Transverse colon (tissue), 4 donors: ENCODE data around the gene ANAPC2. TPM values are rescaled to one million over a fixed set of nuclear protein-coding genes. Genes with fewer than 3 reads are reported as not detected.

Experiments used
- DNase-seq: peaks from one replicate; pipeline ENCODE4 v3.0.0-alpha.2; 2019
- H3K27ac ChIP-seq, 4 donors: fragments of 200-600 bp; sonication (generic); 2 replicates each; pipeline ENCODE4 v1.5.1; 2016 to 2018; ENCODE audit warnings: inconsistent platforms in 4 of 4
- H3K27me3 ChIP-seq: fragments of 200-600 bp; sonication (generic); 2 replicates; pipeline ENCODE4 v1.5.1; 2017; ENCODE audit warnings: inconsistent platforms
- H3K36me3 ChIP-seq, 4 donors: fragments of 200-600 bp; sonication (generic); 2 replicates each; pipeline ENCODE4 v1.5.1; 2017 to 2019; ENCODE audit warnings: inconsistent platforms in 4 of 4
- H3K4me1 ChIP-seq, 4 donors: fragments of 200-600 bp; sonication (generic); 2 replicates each; pipeline ENCODE4 v1.5.1; 2017 to 2020; ENCODE audit warnings: inconsistent platforms in 4 of 4
- H3K4me3 ChIP-seq, 4 donors: fragments of 200-600 bp; sonication (generic); 1 replicate in 1 of 4; 2 replicates in 3 of 4; pipeline versions ENCODE4 v1.5.1 to v1.6.1; 2017 to 2019; ENCODE audit warnings: inconsistent platforms in 4 of 4
- H3K9me3 ChIP-seq, 2 donors: fragments of 200-600 bp; sonication (generic); 2 replicates each; pipeline ENCODE4 v1.5.1; 2017 to 2019; ENCODE audit warnings: inconsistent platforms in 2 of 2
- EP300 ChIP-seq: sonication (generic); formaldehyde crosslinking; IDR thresholded peaks from one replicate; pipeline ENCODE4 v1.6.1; 2017; ENCODE audit warnings: antibody characterized with exemption, low read depth
- POLR2A ChIP-seq: fragments of 450-650 bp; IDR thresholded peaks from one replicate; pipeline ENCODE4 v1.6.1; 2016; ENCODE audit warnings: antibody characterized with exemption, mild to moderate bottlenecking, moderate library complexity
- POLR2AphosphoS5 ChIP-seq, 3 donors: sonication (generic); formaldehyde crosslinking; IDR thresholded peaks; one replicate each; pipeline ENCODE4 v1.6.1; 2016; ENCODE audit warnings: antibody characterized with exemption in 3 of 3
- WGBS, 2 donors: methylation state at CpG; one replicate each; pipeline ENCODE4 v1.1.5; 2018; ENCODE audit warnings: low coverage in 1 of 2; 5-methylcytosine and 5-hydroxymethylcytosine counted together
- in situ Hi-C, 4 donors: fragments of 200-750 bp; cut with MboI; loops; one replicate each; pipeline versions ENCODE4 v1.15.0 to v1.15.1; 2017; ENCODE audit warnings: low sequenced_read_pairs in 3 of 4, low pct_ligation_motif_present in 1 of 4, low pct_unique_long_range_greater_than_20kb in 1 of 4
- intact Hi-C: fragments of 100-400 bp; cut with DNase I; formaldehyde crosslinking; loops from one replicate; pipeline ENCODE4 v1.15.1; 2023; ENCODE audit warnings: low total_unique reads
- total RNA-seq, 4 donors: library from RNA; depleted of rRNA; stranded (reverse); fragments of >200 nt; gene quantifications; one replicate each; pipeline ENCODE4 v1.1.0, GENCODE V29; 2016
- TF ChIP-seq, protein P1 (sequence below), 5 experiments: fragments of 200-600 bp in 3 of 5; fragments of 450-650 bp in 2 of 5; sonication (generic) in 3 of 5; IDR thresholded peaks; 1 replicate in 2 of 5; 2 replicates in 3 of 5; pipeline ENCODE4 v1.5.1; 2016 to 2017; ENCODE audit warnings: antibody characterized with exemption in 5 of 5, inconsistent platforms in 3 of 5, mild to moderate bottlenecking in 2 of 5, moderate library complexity in 1 of 5

ANAPC2 gene
- total RNA-seq, 4 donors from 2014 or later = 37.0 to 176 (median 70.3) TPM

DNA sequence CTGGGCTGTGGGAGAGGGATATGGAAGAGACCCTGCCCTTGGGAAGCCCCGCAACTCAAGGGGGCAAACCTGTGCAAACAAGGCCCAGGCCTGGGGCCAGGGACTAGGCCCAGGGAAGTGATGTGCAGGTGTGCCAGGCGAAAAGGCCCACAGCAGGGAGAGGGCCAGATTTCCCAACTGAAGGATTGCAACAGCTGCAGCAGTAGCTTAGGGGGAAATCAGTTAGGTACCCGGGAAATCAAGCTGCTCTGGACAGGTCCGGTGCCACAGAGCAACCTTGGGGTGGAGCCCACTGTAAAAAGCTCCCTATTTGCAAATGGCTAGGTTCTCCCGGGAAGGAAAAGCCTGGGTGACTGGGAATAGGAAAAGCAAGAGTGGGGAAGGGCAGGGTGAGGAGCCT lies 39.0 kb downstream of the ANAPC2 start:
- H3K4me1 ChIP-seq = no peaks in the 10 kb centered on the region
- peaks cover 28% of the 10 kb centered on the region for H3K27me3 ChIP-seq
- no peaks in the 10 kb centered on the region for H3K36me3 ChIP-seq
- no peak for DNase-seq
- in situ Hi-C loops = no loop called here
- WGBS, 2 donors = 61 to 64% methylated on average over 4 to 5 of the region's 5 CpGs
- no peak for TF ChIP-seq EP300
- no peak for TF ChIP-seq POLR2AphosphoS5 (IDR thresholded peaks at IDR 0.05)
- no peak for TF ChIP-seq POLR2A
- TF ChIP-seq, protein P1, sequence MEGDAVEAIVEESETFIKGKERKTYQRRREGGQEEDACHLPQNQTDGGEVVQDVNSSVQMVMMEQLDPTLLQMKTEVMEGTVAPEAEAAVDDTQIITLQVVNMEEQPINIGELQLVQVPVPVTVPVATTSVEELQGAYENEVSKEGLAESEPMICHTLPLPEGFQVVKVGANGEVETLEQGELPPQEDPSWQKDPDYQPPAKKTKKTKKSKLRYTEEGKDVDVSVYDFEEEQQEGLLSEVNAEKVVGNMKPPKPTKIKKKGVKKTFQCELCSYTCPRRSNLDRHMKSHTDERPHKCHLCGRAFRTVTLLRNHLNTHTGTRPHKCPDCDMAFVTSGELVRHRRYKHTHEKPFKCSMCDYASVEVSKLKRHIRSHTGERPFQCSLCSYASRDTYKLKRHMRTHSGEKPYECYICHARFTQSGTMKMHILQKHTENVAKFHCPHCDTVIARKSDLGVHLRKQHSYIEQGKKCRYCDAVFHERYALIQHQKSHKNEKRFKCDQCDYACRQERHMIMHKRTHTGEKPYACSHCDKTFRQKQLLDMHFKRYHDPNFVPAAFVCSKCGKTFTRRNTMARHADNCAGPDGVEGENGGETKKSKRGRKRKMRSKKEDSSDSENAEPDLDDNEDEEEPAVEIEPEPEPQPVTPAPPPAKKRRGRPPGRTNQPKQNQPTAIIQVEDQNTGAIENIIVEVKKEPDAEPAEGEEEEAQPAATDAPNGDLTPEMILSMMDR (IDR thresholded peaks at IDR 0.05) = no peak
- H3K4me3 ChIP-seq = no peak overlapping the region
- no peak overlapping the region for H3K27ac ChIP-seq
- no peaks in the 10 kb centered on the region for H3K9me3 ChIP-seq
- intact Hi-C loops = no loop called here

DNA sequence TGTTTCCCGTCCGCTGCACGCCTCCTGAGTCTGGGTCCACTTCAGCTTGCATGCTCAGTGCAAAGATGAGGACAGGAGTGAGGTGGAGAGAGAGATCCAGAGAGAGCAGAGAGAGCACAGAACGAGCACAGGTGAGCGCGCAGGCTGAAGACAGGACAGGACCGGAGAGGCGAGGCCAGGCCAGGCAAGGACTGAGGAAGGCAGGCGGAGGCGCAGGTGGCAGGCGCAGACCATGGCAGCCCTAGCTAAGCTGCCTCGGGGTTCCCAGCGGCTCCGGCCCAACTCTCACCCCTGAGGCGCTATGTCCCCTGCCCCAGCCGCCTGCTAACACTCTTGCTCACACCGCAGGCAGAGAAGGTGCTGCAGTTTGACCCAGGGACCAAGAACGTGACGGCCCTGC lies 39.7 kb downstream of the ANAPC2 start:
- in situ Hi-C loops = no loop called here
- H3K27me3 ChIP-seq = peaks cover 35% of the 10 kb centered on the region
- H3K4me3 ChIP-seq = no peak overlapping the region
- no peaks in the 10 kb centered on the region for H3K36me3 ChIP-seq
- TF ChIP-seq EP300 (no peak), POLR2AphosphoS5 (IDR thresholded peaks at IDR 0.05) (no peak), POLR2A (no peak)
- TF ChIP-seq, protein P1 (IDR thresholded peaks at IDR 0.05) = no peak
- intact Hi-C loops = no loop called here
- WGBS, 2 donors = 70 to 86% methylated on average over 2 to 19 of the region's 19 CpGs
- no peak overlapping the region for H3K27ac ChIP-seq
- no peaks in the 10 kb centered on the region for H3K9me3 ChIP-seq
- H3K4me1 ChIP-seq = no peaks in the 10 kb centered on the region
- no peak for DNase-seq

DNA sequence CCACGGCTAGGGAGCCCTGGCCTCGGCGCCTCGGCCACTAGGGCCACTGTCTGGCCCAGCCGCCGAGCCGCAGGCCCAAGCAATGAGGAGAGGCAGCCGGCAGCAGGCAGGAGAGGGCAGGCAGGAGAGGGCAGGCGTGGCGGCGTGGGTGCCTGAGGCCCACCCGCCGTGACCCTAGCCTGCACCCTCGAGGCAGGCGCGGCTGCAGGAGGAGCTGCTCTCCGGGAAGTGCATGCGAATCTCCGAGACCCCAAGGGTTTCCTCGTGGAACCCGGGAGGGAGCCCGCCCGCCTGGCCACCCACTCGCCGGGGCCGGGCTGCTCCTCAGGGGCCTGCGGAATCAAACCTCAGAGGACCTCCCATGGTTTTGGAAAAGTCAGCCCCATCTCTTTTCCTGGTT lies 40.1 kb downstream of the ANAPC2 start:
- no peak for DNase-seq
- no peak overlapping the region for H3K4me3 ChIP-seq
- TF ChIP-seq EP300 (no peak), POLR2AphosphoS5 (IDR thresholded peaks at IDR 0.05) (no peak), POLR2A (no peak)
- TF ChIP-seq, protein P1 (IDR thresholded peaks at IDR 0.05) = no peak
- H3K27ac ChIP-seq = no peak overlapping the region
- no peaks in the 10 kb centered on the region for H3K36me3 ChIP-seq
- whole genome bisulfite sequencing, 2 donors = 80 to 90% methylated on average over 1 to 17 of the region's 27 CpGs
- in situ Hi-C loops = no loop called here
- H3K9me3 ChIP-seq = no peaks in the 10 kb centered on the region
- intact Hi-C loops = no loop called here
- H3K4me1 ChIP-seq = no peaks in the 10 kb centered on the region
- H3K27me3 ChIP-seq = peaks cover 39% of the 10 kb centered on the region

DNA sequence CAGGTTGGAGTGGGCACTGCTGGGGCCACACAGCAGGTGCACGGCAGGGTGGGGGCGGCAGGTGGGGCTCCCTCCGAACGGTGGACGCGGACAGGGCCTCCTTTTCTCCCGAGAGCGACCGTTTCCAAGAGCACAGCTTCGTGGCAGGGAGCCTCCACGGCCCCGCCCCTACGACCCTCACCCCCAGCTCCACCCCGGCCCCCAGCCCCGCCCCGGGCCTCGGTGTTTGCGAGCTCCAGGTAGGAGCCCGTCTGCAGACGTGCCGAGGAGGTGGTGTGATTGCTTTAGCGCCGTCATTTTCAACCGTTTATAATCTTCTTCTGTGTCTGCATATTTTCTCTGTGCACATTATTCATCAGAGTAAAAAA lies 40.6 kb downstream of the ANAPC2 start:
- Histone ChIP-seq H3K27ac (no peak overlapping the region), H3K4me3 (no peak overlapping the region), H3K36me3 (no peaks in the 10 kb centered on the region), H3K9me3 (no peaks in the 10 kb centered on the region), H3K27me3 (peaks cover 43% of the 10 kb centered on the region), H3K4me1 (no peaks in the 10 kb centered on the region)
- intact Hi-C loops = no loop called here
- 17% methylated on average over 24 of the region's 24 CpGs; no CpG with 5 or more reads in 1 of the 2 donors for WGBS, 2 donors
- in situ Hi-C loops = no loop called here
- TF ChIP-seq, protein P1 (IDR thresholded peaks at IDR 0.05) = no peak
- TF ChIP-seq EP300 (no peak), POLR2A (no peak), POLR2AphosphoS5 (IDR thresholded peaks at IDR 0.05) (no peak)
- no peak for DNase-seq
